Tibial nerve (tissue), 4 donors: ENCODE results near the gene ASB3.

Source experiments
- CTCF ChIP-seq, 5 experiments: fragments of 200-600 bp in 3 of 5; fragments of 450-650 bp in 2 of 5; sonication (generic) in 3 of 5; IDR thresholded peaks; one replicate each; pipeline ENCODE4 v1.5.1; 2016 to 2019; ENCODE audit warnings: antibody characterized with exemption in 5 of 5, mild to moderate bottlenecking in 3 of 5, moderate library complexity in 2 of 5
- EP300 ChIP-seq, 2 donors: sonication (generic); formaldehyde crosslinking; IDR thresholded peaks; one replicate each; pipeline ENCODE4 v1.6.1; 2017; ENCODE audit warnings: antibody characterized with exemption in 2 of 2, mild to moderate bottlenecking in 1 of 2

- no peak for TF ChIP-seq CTCF (IDR thresholded peaks at IDR 0.05)
- no peak for TF ChIP-seq EP300 (IDR thresholded peaks at IDR 0.05)
Measured at GRCh38 chr2:53636109-53636508, 150.6 kb downstream of the ASB3 start.
